ENCODE measurements around the gene STXBP6. TPM values are rescaled to one million over a fixed set of nuclear protein-coding genes. Genes with fewer than 3 reads are reported as not detected.

The STXBP6 gene
- total and polyA plus RNA-seq, 2 of the 13 experiments (the other 11 are each of a cell fraction or from before 2014, with no cell fraction given), result 35.3 to 42.8 TPM

DNA sequence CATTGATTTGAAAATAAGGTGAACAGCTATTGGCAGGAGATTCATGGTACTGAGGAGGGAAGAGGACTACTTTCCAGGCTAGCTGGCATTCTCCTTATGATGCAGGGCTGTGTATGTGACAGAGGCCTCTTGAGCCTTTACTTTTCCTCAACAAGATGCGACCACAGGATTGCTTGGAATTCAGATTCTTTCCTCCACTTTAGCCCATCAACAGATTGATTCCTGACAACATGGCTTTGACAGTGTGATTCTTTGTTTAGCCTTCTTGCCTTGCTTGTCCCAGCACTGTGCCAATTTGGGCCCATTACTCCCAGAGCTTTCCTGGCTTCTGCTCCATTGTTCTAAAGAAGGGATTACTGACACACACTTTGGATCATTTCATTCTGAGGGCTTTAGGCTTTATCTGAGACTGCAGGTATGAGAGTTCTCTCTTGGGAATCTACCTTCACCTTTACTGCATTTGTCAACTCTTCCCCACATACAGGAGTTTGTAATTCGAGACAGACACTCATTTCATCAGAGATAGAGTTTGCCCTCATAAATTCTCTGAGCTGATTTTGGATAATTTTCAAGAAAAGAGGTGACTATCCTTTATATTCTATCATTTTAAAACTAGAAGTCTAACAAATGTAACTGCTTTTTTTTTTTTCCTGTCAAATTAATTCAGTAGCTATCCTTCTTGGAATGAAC, 209.6 kb downstream of the STXBP6 start (continued):
- TF ChIP-seq ZNF484 (CRISPR knock-in tag; IDR thresholded peaks at IDR 0.05; ENCODE audit: borderline replicate concordance, low read depth) (no peak), GATAD2A (CRISPR knock-in tag; IDR thresholded peaks at IDR 0.05) (no peak), MXD4 (CRISPR knock-in tag; IDR thresholded peaks at IDR 0.05) (no peak), ZSCAN9 (CRISPR knock-in tag; IDR thresholded peaks at IDR 0.05; ENCODE audit: borderline replicate concordance) (0 out of 2 replicates have a peak, but pooled peaks have one; percentile 39), TBL1XR1 (IDR thresholded peaks at IDR 0.05; ENCODE audit: borderline replicate concordance, low read length, partially characterized antibody) (no peak), ZNF234 (CRISPR knock-in tag; conservative IDR thresholded peaks at IDR 0.05) (no peak), IRF2 (CRISPR knock-in tag; IDR thresholded peaks at IDR 0.05) (peak; percentile 20), KDM3A (CRISPR knock-in tag; IDR thresholded peaks at IDR 0.05; ENCODE audit: low read depth) (no peak), RBFOX2 (IDR thresholded peaks at IDR 0.05; ENCODE audit: low read depth, low read length) (peak; percentile 57), THYN1 (CRISPR knock-in tag; IDR thresholded peaks at IDR 0.05; ENCODE audit: borderline replicate concordance, low read depth) (peak; percentile 98; the same call in 1 of the 2 replicates), BHLHE40 (IDR thresholded peaks at IDR 0.05; ENCODE audit: low read length) (no peak), FOXO1 (CRISPR knock-in tag; IDR thresholded peaks at IDR 0.05) (peak; percentile 41; the same call in 1 of the 2 replicates), PRMT3 (CRISPR knock-in tag; IDR thresholded peaks at IDR 0.05; ENCODE audit: borderline replicate concordance, low read depth) (no peak), RBM39 (IDR thresholded peaks at IDR 0.05; ENCODE audit: low read depth, low read length, poor library complexity, severe bottlenecking) (no peak), MLXIP (CRISPR knock-in tag; IDR thresholded peaks at IDR 0.05; ENCODE audit: borderline replicate concordance) (no peak), DMAP1 (CRISPR knock-in tag; IDR thresholded peaks at IDR 0.05) (0 out of 2 replicates have a peak, but pooled peaks have one; percentile 9), ZGPAT (CRISPR knock-in tag; IDR thresholded peaks at IDR 0.05) (no peak), HDAC6 (IDR thresholded peaks at IDR 0.05; ENCODE audit: low read depth, low read length) (no peak), HIC2 (CRISPR knock-in tag; IDR thresholded peaks at IDR 0.05; ENCODE audit: low read depth) (no peak), FOXK1 (CRISPR knock-in tag; IDR thresholded peaks at IDR 0.05; ENCODE audit: borderline replicate concordance, low read depth) (peak; percentile 39; the same call in 1 of the 2 replicates), TBX2 (CRISPR knock-in tag; IDR thresholded peaks at IDR 0.05; ENCODE audit: borderline replicate concordance) (peak; percentile 75; the same call in 1 of the 2 replicates), NCOA2 (CRISPR knock-in tag; IDR thresholded peaks at IDR 0.05) (no peak)
- TF ChIP-seq, protein P1, sequence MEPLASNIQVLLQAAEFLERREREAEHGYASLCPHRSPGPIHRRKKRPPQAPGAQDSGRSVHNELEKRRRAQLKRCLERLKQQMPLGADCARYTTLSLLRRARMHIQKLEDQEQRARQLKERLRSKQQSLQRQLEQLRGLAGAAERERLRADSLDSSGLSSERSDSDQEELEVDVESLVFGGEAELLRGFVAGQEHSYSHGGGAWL (CRISPR knock-in tag; IDR thresholded peaks at IDR 0.05), result no peak
- TF ChIP-seq, protein P2, sequence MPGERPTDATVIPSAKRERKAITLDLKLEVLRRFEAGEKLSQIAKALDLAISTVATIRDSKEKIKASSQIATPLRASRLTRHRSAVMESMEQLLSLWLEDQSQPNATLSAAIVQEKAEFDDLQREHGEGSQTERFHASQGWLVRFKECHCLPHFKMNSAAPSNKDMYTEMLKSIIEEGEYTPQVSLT (CRISPR knock-in tag; IDR thresholded peaks at IDR 0.05; ENCODE audit: borderline replicate concordance, low read depth), result no peak

Measured in HepG2 (cell line).